Neural cell (in vitro differentiated cells): ENCODE data around the gene TFRC.

Source experiments
- POLR2AphosphoS5 ChIP-seq: IDR thresholded peaks from 2 replicates; pipeline ENCODE4 v1.6.1; 2012
- TF ChIP-seq, protein P1 (sequence below): IDR thresholded peaks from 2 replicates; pipeline ENCODE4 v1.6.1; 2012; ENCODE audit warnings: borderline replicate concordance
- TF ChIP-seq, protein P2 (sequence below): fragments of 450-650 bp; IDR thresholded peaks from 2 replicates; pipeline ENCODE4 v1.5.1; 2014; ENCODE audit warnings: antibody characterized with exemption, mild to moderate bottlenecking, moderate library complexity; ENCODE audit not compliant: poor library complexity, severe bottlenecking

GRCh38 chr3:196073255-196073753, 8.6 kb downstream of the TFRC start:
- TF ChIP-seq, protein P1, sequence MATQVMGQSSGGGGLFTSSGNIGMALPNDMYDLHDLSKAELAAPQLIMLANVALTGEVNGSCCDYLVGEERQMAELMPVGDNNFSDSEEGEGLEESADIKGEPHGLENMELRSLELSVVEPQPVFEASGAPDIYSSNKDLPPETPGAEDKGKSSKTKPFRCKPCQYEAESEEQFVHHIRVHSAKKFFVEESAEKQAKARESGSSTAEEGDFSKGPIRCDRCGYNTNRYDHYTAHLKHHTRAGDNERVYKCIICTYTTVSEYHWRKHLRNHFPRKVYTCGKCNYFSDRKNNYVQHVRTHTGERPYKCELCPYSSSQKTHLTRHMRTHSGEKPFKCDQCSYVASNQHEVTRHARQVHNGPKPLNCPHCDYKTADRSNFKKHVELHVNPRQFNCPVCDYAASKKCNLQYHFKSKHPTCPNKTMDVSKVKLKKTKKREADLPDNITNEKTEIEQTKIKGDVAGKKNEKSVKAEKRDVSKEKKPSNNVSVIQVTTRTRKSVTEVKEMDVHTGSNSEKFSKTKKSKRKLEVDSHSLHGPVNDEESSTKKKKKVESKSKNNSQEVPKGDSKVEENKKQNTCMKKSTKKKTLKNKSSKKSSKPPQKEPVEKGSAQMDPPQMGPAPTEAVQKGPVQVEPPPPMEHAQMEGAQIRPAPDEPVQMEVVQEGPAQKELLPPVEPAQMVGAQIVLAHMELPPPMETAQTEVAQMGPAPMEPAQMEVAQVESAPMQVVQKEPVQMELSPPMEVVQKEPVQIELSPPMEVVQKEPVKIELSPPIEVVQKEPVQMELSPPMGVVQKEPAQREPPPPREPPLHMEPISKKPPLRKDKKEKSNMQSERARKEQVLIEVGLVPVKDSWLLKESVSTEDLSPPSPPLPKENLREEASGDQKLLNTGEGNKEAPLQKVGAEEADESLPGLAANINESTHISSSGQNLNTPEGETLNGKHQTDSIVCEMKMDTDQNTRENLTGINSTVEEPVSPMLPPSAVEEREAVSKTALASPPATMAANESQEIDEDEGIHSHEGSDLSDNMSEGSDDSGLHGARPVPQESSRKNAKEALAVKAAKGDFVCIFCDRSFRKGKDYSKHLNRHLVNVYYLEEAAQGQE: no peak
- TF ChIP-seq, protein P2, sequence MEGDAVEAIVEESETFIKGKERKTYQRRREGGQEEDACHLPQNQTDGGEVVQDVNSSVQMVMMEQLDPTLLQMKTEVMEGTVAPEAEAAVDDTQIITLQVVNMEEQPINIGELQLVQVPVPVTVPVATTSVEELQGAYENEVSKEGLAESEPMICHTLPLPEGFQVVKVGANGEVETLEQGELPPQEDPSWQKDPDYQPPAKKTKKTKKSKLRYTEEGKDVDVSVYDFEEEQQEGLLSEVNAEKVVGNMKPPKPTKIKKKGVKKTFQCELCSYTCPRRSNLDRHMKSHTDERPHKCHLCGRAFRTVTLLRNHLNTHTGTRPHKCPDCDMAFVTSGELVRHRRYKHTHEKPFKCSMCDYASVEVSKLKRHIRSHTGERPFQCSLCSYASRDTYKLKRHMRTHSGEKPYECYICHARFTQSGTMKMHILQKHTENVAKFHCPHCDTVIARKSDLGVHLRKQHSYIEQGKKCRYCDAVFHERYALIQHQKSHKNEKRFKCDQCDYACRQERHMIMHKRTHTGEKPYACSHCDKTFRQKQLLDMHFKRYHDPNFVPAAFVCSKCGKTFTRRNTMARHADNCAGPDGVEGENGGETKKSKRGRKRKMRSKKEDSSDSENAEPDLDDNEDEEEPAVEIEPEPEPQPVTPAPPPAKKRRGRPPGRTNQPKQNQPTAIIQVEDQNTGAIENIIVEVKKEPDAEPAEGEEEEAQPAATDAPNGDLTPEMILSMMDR: peak; percentile 90
- TF ChIP-seq POLR2AphosphoS5: no peak
